ENCODE data around the gene NALCN.

Gene NALCN

DNA sequence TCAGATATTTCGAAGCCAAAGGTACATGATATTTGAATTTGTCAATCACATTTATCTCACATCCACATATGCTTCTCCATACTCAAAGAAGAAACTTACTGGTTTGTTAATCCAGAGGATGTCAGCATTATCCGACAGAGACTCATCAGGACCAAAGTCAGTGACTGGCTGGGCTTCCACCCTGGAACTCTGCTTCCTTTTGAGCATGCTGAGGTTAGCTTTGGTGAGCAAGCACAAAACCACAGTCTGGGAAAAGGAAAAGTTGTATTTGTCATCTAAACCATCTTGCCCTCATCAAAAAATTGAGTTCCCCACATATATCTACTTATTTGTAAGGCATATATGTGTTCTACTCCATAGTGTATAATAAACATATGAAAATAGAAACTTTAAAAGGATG is 17.4 kb downstream of the NALCN start:
- TF ChIP-seq, protein P1, sequence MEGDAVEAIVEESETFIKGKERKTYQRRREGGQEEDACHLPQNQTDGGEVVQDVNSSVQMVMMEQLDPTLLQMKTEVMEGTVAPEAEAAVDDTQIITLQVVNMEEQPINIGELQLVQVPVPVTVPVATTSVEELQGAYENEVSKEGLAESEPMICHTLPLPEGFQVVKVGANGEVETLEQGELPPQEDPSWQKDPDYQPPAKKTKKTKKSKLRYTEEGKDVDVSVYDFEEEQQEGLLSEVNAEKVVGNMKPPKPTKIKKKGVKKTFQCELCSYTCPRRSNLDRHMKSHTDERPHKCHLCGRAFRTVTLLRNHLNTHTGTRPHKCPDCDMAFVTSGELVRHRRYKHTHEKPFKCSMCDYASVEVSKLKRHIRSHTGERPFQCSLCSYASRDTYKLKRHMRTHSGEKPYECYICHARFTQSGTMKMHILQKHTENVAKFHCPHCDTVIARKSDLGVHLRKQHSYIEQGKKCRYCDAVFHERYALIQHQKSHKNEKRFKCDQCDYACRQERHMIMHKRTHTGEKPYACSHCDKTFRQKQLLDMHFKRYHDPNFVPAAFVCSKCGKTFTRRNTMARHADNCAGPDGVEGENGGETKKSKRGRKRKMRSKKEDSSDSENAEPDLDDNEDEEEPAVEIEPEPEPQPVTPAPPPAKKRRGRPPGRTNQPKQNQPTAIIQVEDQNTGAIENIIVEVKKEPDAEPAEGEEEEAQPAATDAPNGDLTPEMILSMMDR (IDR thresholded peaks at IDR 0.05; ENCODE audit: low read depth, low read length, missing control alignments), result no peak
- peak; percentile 85 for DNase-seq
- in situ Hi-C loops (cut with HindIII; ENCODE audit: low pct_ligation_motif_present, low sequenced_read_pairs), result no loop called here

DNA sequence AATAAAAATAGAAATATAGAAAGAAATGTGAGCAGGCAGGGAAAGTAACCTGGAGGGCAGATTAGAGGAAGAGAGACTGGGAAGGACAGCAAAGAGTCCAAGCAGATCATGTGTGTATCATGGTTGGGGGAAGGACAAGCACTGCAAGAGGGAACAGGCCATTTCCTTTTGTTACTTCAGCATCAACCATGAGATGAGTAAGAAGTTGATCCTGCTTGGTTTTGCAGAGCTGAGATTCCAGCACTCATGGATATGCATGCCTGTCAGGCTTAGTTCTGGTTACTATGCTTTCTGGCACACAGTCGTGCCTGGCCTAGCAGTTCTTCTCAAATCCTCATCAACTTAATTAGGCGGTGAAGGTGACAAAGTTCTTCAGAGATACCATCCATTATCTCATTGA is 18.1 kb downstream of the NALCN start:
- in situ Hi-C loops (cut with HindIII; ENCODE audit: low pct_ligation_motif_present, low sequenced_read_pairs), result no loop called here
- Histone ChIP-seq H3K27me3 (replicated peaks) (no peaks in the 10 kb centered on the region), H3K36me3 (replicated peaks) (no peaks in the 10 kb centered on the region), H3K4me3 (ENCODE audit: low read depth, low read length) (no peak overlapping the region), H3K27ac (peak overlapping the region; percentile 58)
- peak; percentile 39 for DNase-seq
- TF ChIP-seq, protein P1 (IDR thresholded peaks at IDR 0.05; ENCODE audit: low read depth, low read length, missing control alignments), result no peak

More for the DNA sequence above, 17.4 kb downstream of the NALCN start:
- Histone ChIP-seq H3K4me3 (ENCODE audit: low read depth, low read length) (no peak overlapping the region), H3K36me3 (replicated peaks) (no peaks in the 10 kb centered on the region), H3K27ac (peak overlapping the region; percentile 58), H3K27me3 (replicated peaks) (no peaks in the 10 kb centered on the region)

DNA sequence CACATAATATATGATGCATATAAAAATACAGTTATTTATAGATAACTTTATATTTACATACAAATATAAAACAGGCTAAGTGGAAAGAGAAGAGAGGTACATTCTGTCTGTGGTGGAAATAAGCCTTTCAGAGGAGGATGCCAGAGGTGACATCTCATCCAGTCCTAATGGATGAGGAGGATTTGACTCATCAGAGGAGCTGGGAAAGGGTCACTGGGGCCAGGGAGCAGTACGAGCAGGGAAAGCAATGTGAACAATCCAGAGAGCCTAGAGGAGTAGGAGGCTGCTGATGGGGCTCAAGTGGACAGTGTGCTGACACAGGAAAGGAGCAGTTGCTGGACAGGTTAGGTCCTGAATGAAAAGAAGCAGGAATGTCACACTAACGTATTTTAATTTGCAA is 18.6 kb downstream of the NALCN start:
- Histone ChIP-seq H3K27ac (peak overlapping the region; percentile 58), H3K36me3 (replicated peaks) (no peaks in the 10 kb centered on the region), H3K4me3 (ENCODE audit: low read depth, low read length) (no peak overlapping the region), H3K27me3 (replicated peaks) (no peaks in the 10 kb centered on the region)
- in situ Hi-C loops (cut with HindIII; ENCODE audit: low pct_ligation_motif_present, low sequenced_read_pairs), result no loop called here
- TF ChIP-seq, protein P1 (IDR thresholded peaks at IDR 0.05; ENCODE audit: low read depth, low read length, missing control alignments), result no peak
- peak; percentile 77 for DNase-seq

DNA sequence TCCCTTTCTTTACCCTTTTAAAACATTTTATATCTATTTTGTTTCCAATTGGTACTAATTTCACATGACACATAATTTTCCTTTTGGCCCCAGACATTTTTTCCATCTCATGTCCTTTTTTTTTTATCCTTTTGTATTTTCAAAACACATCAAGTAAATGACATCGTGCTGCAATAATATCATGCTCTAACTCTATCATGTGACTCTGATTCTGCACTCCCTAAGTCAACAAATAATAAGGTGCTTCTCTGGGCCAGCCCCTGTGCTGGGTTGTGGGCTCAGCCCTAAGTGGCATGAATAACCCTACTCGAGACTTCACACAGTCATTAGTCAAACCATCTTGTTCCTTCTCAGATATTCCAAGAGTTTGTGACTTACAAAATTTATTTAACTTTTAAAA is 21.7 kb downstream of the NALCN start:
- in situ Hi-C loops (cut with HindIII; ENCODE audit: low pct_ligation_motif_present, low sequenced_read_pairs), result no loop called here
- Histone ChIP-seq H3K4me3 (ENCODE audit: low read depth, low read length) (no peak overlapping the region), H3K36me3 (replicated peaks) (no peaks in the 10 kb centered on the region)

DNA sequence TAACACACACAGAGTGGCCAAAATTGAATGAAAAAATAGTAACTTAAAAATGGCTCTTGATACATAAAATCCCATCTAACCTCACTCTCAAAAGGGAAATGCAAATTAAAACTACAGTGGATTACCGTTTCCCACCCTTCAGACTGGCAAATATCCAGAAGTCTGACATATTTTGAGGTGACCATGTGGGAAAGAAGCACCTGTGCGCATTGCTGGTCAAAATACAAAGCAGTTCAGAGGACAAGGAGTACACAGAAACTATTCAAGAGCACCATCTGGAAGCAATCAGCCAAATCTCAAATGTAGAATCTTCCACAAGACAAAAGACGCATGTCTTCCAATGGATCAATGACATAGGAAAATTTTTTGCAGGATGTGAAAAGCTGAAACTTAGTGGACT is 23.2 kb downstream of the NALCN start:
- in situ Hi-C loops (cut with HindIII; ENCODE audit: low pct_ligation_motif_present, low sequenced_read_pairs), result no loop called here
- no peaks in the 10 kb centered on the region for H3K36me3 ChIP-seq (replicated peaks)
- no peak for DNase-seq
- H3K4me3 ChIP-seq (ENCODE audit: low read depth, low read length), result no peak overlapping the region
- H3K27me3 ChIP-seq (replicated peaks), result no peaks in the 10 kb centered on the region
- TF ChIP-seq, protein P1 (IDR thresholded peaks at IDR 0.05; ENCODE audit: low read depth, low read length, missing control alignments), result no peak
- no peak overlapping the region for H3K27ac ChIP-seq

More for the DNA sequence above, 21.7 kb downstream of the NALCN start:
- no peak overlapping the region for H3K27ac ChIP-seq
- no peak for DNase-seq
- TF ChIP-seq, protein P1 (IDR thresholded peaks at IDR 0.05; ENCODE audit: low read depth, low read length, missing control alignments), result no peak
- no peaks in the 10 kb centered on the region for H3K27me3 ChIP-seq (replicated peaks)

DNA sequence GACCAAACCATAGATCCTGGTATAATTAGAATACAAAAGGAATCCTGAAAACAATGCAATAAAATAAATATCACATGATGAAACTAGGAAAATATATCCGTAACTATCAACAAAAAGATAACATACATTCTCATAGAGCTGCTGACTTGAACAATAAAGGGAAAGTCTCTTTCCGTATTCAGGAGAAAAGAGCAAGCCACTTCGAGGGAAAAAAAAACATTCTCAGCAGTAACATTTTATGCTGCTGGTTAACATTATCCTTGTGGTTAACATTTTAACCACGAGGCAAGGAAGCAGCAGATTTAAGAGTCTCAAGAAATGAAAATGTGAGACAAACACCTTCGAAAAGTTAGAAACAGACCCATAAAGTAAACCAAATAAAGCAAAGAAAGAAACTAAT is 25.8 kb downstream of the NALCN start:
- Histone ChIP-seq H3K36me3 (replicated peaks) (no peaks in the 10 kb centered on the region), H3K27ac (peak overlapping the region; percentile 71), H3K27me3 (replicated peaks) (no peaks in the 10 kb centered on the region), H3K4me3 (ENCODE audit: low read depth, low read length) (no peak overlapping the region)
- no peak for DNase-seq
- in situ Hi-C loops (cut with HindIII; ENCODE audit: low pct_ligation_motif_present, low sequenced_read_pairs), result no loop called here
- TF ChIP-seq, protein P1 (IDR thresholded peaks at IDR 0.05; ENCODE audit: low read depth, low read length, missing control alignments), result no peak

Measured in brain microvascular endothelial cell (primary cell).